HEK293T (cell line): ENCODE results near the gene LINC01488.

ENCODE experiments used
- CTCF ChIA-PET: fragments of 350-600 bp; formaldehyde crosslinking; extraction: SDS; loops from one replicate; lab custom pipeline; 2021; ENCODE audit warnings: antibody characterized with exemption, inconsistent platforms; lab: Yijun Ruan, JAX
- POLR2A ChIA-PET: fragments of 350-600 bp; formaldehyde crosslinking; extraction: SDS; loops from one replicate; lab custom pipeline; 2020; ENCODE audit warnings: antibody characterized with exemption, inconsistent platforms; lab: Yijun Ruan, JAX
- DNase-seq: peaks from one replicate; pipeline ENCODE4 v3.0.0; 2012; ENCODE audit warnings: mixed read lengths; ENCODE audit errors: extremely low spot score
- ARNT ChIP-seq: fragments of 450-650 bp; IDR thresholded peaks from 2 replicates; pipeline ENCODE4 v1.6.1; 2017; ENCODE audit warnings: mild to moderate bottlenecking
- BHLHE40 ChIP-seq: fragments of 450-650 bp; IDR thresholded peaks from 2 replicates; pipeline ENCODE4 v1.6.1; 2016; ENCODE audit warnings: mild to moderate bottlenecking, moderate library complexity, borderline replicate concordance
- CTBP1 ChIP-seq: fragments of 450-650 bp; IDR thresholded peaks from 2 replicates; pipeline ENCODE4 v1.6.1; 2016; ENCODE audit warnings: borderline replicate concordance
- ELF4 ChIP-seq: fragments of 450-650 bp; IDR thresholded peaks from 2 replicates; pipeline ENCODE4 v1.6.1; 2017; ENCODE audit warnings: antibody characterized with exemption
- FOXA1 ChIP-seq: fragments of 450-650 bp; IDR thresholded peaks from 2 replicates; pipeline ENCODE4 v1.6.1; 2016; ENCODE audit warnings: mild to moderate bottlenecking
- FOXK2 ChIP-seq: fragments of 450-650 bp; IDR thresholded peaks from 2 replicates; pipeline ENCODE4 v1.6.1; 2016; ENCODE audit warnings: mild to moderate bottlenecking
- FOXM1 ChIP-seq: fragments of 450-650 bp; IDR thresholded peaks from 2 replicates; pipeline ENCODE4 v1.6.1; 2017; ENCODE audit warnings: mild to moderate bottlenecking, borderline replicate concordance
- HDGF ChIP-seq: fragments of 450-650 bp; IDR thresholded peaks from 2 replicates; pipeline ENCODE4 v1.6.1; 2017; ENCODE audit warnings: antibody characterized with exemption, borderline replicate concordance
- L3MBTL2 ChIP-seq: fragments of 450-650 bp; conservative IDR thresholded peaks from 2 replicates; pipeline ENCODE4 v1.6.1; 2016; ENCODE audit warnings: mild to moderate bottlenecking
- LEF1 ChIP-seq: fragments of 450-650 bp; IDR thresholded peaks from 2 replicates; pipeline ENCODE4 v1.6.1; 2017; ENCODE audit warnings: mild to moderate bottlenecking, borderline replicate concordance
- NFRKB ChIP-seq: fragments of 450-650 bp; IDR thresholded peaks from 2 replicates; pipeline ENCODE4 v1.6.1; 2016; ENCODE audit warnings: mild to moderate bottlenecking, moderate library complexity
- SP1 ChIP-seq: fragments of 450-650 bp; IDR thresholded peaks from 2 replicates; pipeline ENCODE4 v1.6.1; 2017
- SUZ12 ChIP-seq: fragments of 450-650 bp; IDR thresholded peaks from 2 replicates; pipeline ENCODE4 v1.6.1; 2016; ENCODE audit warnings: mild to moderate bottlenecking
- TARDBP ChIP-seq: fragments of 450-650 bp; IDR thresholded peaks from 2 replicates; pipeline ENCODE4 v1.6.1; 2016
- ZNF384 ChIP-seq: fragments of 450-650 bp; IDR thresholded peaks from 2 replicates; pipeline ENCODE4 v1.6.1; 2016
- TF ChIP-seq, protein P1 (sequence below): fragments of 450-650 bp; IDR thresholded peaks from 2 replicates; pipeline ENCODE4 v1.6.1; 2016

LINC01488 gene

DNA sequence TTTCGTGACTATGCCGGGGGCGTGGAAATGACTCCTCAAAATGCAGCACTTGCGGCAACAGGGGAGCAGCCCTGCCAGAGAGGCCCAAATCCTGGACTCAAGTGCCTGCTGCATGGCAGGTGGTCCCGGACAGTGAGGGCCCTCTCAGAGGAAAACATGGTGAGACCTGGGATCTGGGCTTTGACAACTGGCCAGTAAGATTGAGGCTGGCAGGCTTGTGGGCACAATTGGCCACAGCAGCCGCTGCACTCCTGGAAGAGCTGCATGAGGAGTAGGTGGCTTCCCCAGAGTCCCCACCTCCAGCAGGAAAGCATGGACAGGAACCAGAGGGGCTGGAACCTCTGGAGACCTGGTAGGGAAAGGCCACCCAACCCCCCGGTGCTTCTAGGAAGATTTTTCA lies 13.4 kb downstream of the LINC01488 start:
- no peak for DNase-seq
- TF ChIP-seq ELF4: no peak
- no peak for TF ChIP-seq L3MBTL2
- no peak for TF ChIP-seq TARDBP
- TF ChIP-seq BHLHE40: no peak
- no peak for TF ChIP-seq SP1
- no peak for TF ChIP-seq FOXK2
- no peak for TF ChIP-seq CTBP1
- no peak for TF ChIP-seq ZNF384
- TF ChIP-seq ARNT: no peak
- no peak for TF ChIP-seq HDGF
- no peak for TF ChIP-seq LEF1
- TF ChIP-seq, protein P1, sequence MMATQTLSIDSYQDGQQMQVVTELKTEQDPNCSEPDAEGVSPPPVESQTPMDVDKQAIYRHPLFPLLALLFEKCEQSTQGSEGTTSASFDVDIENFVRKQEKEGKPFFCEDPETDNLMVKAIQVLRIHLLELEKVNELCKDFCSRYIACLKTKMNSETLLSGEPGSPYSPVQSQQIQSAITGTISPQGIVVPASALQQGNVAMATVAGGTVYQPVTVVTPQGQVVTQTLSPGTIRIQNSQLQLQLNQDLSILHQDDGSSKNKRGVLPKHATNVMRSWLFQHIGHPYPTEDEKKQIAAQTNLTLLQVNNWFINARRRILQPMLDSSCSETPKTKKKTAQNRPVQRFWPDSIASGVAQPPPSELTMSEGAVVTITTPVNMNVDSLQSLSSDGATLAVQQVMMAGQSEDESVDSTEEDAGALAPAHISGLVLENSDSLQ: no peak
- no peak for TF ChIP-seq FOXA1
- POLR2A ChIA-PET: no interaction called here
- CTCF ChIA-PET: no interaction called here

DNA sequence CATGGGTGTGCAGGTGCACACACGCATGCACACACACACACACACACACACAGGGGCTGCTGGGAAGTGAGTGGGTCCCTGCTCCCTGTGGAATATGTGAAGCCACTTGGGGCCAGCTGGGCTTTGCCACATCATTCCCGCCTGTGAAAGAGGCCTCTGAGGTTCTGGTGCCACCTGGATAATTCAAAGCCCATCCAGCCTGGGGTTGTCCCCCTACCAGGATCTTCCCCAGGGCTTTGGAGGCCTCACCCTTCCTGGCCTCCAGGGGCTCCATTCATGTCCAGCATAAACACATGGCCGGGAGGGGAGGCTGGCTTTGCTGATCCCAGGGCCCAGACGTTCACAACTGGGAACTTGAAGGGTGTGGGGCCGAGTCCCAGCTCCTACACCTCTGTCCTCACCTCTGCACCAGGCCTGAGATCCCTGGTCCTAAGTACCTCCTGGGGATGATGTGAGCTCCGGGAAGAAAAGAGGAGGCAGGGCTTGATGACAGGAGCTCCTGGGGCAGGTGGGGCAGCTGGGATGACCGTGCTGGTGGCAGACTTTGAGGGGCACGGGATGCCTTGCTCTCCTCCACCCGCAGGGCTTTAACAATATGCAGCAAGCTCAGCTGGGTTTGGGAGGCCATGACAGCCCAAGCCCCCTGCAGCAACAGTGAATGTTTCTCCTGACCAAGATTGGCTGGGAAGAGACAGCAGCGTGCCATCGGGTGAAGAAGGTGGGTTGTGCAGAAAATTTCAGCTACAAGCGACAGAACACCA lies 14.2 kb downstream of the LINC01488 start:
- DNase-seq: no peak
- ChIA-PET POLR2A (no interaction called here), CTCF (interaction anchor here (0.6 kb wide), 1 partner anchor 986 kb away, joined by 6 read pairs; no protein-coding TSS in a partner anchor)
- no peak for TF ChIP-seq L3MBTL2
- no peak for TF ChIP-seq SP1
- no peak for TF ChIP-seq ZNF384
- TF ChIP-seq BHLHE40: no peak
- TF ChIP-seq ELF4: no peak
- no peak for TF ChIP-seq ARNT
- TF ChIP-seq HDGF: no peak
- TF ChIP-seq FOXM1: no peak
- no peak for TF ChIP-seq CTBP1
- no peak for TF ChIP-seq FOXA1
- no peak for TF ChIP-seq LEF1
- TF ChIP-seq TARDBP: no peak
- TF ChIP-seq, protein P1: no peak
- no peak for TF ChIP-seq SUZ12
- no peak for TF ChIP-seq FOXK2
- no peak for TF ChIP-seq NFRKB

DNA sequence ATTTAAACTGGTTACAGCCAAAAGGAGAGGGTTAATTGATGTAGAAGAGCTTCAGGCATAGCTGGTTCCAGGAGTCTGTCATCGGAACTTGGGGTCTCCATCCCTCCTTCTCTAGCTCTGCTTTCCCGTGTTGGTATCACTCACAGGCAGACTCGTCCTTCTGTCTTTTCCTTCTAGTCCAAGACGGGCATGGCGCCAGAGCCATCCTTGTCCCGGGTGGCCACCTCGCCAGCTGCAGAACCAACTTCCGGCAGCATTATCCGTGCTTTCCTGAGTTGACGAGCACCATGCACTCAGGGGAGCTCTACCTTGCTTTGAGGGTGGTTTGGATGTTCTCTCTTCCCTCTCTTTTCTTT lies 14.7 kb downstream of the LINC01488 start:
- TF ChIP-seq ELF4 (no peak), ARNT (no peak), L3MBTL2 (no peak), FOXK2 (no peak), CTBP1 (no peak), NFRKB (no peak), TARDBP (no peak), SP1 (no peak), FOXA1 (no peak), BHLHE40 (no peak), ZNF384 (no peak), LEF1 (no peak), FOXM1 (no peak), SUZ12 (no peak), HDGF (no peak)
- TF ChIP-seq, protein P1: no peak
- CTCF ChIA-PET: interaction anchor here (0.6 kb wide), 2 partner anchors 11 to 987 kb away, joined by 3 to 6 read pairs; no protein-coding TSS in a partner anchor

DNA sequence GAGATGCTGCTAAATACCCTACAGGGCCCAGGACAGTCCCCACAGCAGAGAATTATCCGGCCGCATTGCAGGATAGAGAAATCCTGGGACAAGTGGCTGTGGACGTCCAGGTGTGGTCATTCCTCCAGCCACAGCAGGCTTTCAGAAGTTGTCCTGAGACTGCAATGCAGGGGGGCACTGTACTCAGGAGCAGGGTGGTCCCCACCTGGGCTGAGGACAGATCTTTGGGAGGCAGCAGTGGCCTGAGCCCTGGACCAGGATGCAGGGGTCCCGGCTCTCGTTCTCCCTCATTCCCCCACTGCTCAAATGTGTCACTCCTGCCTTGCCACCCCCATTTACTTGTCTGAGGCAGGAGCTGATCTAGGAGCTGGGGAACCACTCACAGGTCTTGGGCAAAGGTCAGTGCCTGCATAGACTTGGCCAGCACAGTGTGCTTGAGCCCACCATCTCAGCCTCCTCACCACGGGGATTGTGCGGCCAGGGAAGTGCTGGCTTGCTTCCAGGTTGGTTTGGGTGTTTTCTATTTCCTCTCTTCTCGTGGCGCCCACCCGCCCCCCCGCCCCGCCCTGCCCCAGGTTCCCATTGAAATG lies 15.3 kb downstream of the LINC01488 start:
- no peak for DNase-seq
- TF ChIP-seq SUZ12 (no peak), ZNF384 (no peak), SP1 (no peak), FOXM1 (no peak), HDGF (no peak), LEF1 (no peak), ARNT (no peak), FOXK2 (no peak), FOXA1 (no peak)
- TF ChIP-seq, protein P1: no peak
- ChIA-PET POLR2A (no interaction called here), CTCF (interaction anchor here (0.6 kb wide), 1 partner anchor 12 kb away, joined by 3 read pairs; no protein-coding TSS in a partner anchor)

More for the DNA sequence above, 14.7 kb downstream of the LINC01488 start:
- DNase-seq: no peak
- POLR2A ChIA-PET: no interaction called here

DNA sequence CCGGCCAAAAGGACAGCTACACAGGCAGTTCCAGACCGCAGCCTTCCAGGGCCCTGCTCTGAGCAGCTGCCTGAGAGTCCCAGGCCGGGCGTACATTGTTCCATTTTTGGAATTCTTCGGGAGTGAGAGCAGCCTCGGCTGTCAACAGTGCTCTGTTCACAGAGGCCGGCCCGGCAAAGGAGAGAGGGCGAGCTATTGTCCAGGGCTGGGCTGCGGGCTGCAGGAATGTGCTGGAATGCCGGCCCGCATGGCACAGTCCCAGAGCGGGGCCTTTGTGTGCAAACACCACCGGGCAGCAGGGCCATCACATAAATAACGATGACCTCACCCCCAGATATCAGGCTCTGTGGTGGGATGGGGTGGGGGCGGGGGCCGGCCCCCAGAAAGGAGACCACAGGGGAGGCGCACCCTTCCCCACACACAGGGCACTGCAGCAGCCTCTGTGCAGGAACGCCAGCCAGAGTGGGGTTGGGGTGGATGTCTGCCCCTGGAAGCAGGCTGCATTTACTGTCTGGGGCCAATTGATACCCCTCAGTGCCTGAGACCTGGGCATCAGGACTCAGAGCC lies 15.8 kb downstream of the LINC01488 start:
- TF ChIP-seq, protein P1: no peak
- TF ChIP-seq FOXM1 (no peak), ZNF384 (no peak), SUZ12 (no peak), NFRKB (no peak), CTBP1 (no peak), LEF1 (no peak), ARNT (no peak), BHLHE40 (no peak), HDGF (no peak), ELF4 (no peak)
- ChIA-PET POLR2A (no interaction called here), CTCF (no interaction called here)
- DNase-seq: no peak
